HG03066 (cell line): ENCODE results near the gene SEMA7A.

Experiments used
- ATAC-seq: cut with Tn5 transposase; IDR thresholded peaks from one replicate; pipeline ENCODE4 v1.9.1; 2021; ENCODE audit warnings: low read depth; ENCODE audit not compliant: unreplicated experiment

Gene SEMA7A

DNA sequence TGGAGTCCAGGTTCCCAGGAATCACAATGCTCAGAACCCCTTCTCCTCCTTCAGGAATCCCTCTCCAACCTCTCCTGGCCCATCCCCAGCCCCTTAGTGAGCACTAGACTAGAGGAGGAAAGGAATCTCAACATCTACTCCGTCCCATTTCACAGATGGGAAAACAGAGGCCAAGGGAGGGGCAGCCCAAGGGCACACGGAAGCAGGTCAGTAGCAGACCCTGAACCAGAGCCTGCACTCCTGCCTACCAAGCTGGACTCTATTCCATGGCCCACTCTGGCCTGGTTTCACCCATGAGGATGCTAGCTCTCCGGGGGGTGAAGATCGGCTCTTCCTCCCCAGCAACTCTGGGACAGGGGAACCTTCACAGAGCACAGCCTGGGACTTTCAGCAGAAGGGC is 14.3 kb downstream of the SEMA7A start:
- ATAC-seq: no peak

DNA sequence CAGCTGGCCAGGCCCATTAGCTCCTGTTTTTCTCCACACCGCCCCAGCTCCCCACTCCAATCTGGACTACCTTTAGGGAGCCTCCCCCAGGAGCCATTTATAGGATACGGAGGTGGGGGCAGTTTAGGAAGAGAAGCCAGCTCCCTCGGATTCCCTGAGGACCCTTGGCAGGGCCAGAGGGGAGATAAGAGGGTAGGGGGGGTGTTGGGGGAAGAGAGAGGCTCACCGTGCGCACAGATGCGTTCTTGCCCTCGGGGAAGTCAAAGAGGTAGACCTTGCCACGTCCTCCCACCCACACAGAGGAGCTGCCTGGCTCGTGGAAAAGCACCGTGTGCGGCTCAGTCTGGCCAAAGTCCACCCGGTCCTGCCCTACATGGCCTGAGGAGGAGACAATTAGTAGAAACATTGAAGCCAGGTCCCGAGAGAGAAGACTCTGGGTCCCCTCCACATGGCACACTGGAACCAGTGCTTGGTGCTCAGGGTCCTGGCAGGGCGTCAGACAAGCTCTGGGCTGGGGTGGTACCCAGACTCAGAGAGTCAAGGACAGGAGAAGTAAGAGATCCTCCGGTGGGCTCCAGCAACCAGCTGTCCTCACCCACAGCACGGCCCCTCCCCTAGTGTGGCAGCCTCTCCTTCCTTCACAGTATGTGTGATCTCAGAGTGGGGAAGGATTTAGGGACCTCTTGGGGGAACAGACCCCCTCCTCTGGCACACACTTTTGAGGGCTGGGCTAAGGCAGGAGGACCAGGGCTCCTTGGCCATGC is 15.0 kb downstream of the SEMA7A start:
- no peak for ATAC-seq

DNA sequence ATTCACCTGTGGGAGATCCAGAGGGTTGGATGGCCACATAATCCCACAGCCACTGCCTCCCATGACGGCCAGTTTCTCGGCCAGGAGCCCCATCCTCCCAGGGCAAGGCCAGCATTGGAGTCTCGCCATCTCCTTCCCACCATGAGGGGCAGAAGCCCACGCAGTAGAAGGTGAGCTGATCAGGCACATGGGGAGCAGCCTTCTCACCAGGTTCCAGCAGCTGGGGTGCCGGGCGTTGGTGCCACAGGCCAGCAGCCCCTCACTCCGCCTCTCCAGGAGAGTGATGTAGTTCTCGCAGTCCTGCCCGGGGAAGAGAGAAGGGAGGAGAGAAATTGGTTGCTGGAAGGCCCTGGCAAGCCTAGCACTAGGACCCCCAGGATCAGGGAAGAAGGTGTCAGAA is 16.1 kb downstream of the SEMA7A start:
- no peak for ATAC-seq

DNA sequence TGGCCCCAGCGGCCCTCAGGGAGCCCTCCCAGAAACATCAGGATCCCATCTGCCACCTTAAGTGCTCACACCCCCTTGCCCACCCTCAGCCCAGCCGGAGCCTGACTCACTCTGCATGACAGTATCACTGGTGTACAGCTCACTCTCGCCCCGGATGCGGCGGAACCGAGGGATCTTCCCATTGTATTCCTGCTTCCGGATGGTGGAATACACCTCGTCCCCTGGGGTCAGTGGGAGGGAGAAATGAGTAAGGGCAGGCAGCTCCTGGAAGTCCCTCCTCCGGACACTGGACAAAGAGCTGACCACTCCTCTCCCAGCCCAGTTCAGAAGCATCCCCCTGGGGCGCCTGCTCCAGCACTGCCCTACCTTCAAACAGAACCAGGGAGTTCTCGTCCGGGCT is 16.5 kb downstream of the SEMA7A start:
- no peak for ATAC-seq

DNA sequence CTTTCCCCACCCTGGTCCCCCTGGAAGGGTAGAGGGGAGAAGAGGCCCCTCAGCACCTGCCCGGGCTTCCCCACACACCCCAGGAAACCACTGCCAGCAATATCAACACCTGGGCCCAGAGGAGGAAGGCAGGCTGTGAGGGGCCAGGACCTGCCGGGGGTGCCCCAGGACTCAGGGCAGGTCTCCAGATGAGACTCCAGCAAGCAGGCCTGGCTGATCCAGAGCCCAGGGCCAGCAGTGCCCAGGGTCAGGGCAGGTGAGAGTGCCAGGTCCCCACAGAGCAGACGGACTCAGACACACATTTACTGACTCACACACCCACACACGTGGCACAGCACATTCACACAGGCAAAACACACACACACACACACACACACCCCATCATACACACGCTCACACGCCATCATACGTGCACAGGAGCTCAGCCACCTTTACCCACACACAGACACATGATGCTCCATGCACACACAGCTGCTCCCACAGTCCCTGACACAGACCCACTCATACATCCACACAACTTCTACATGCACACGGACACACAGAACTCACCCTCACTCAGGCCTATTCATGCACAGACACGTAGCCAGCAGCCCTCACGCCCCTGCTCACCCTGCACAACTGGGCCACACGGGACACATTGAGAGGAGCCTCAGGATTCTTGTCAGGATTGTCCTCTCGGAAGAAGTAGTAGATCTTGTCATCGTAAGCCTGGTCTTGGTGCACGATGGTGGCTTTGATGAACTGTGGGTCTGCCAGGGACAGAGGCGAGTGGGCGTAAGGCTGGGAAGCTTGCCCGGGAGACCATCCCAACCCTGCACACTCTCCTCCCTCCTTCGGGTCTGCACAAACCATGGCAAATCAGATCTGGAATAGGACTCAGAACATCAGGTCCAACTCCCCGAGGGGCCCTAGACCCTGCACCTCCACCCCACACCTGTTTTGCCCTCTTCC is 17.5 kb downstream of the SEMA7A start:
- ATAC-seq: no peak

DNA sequence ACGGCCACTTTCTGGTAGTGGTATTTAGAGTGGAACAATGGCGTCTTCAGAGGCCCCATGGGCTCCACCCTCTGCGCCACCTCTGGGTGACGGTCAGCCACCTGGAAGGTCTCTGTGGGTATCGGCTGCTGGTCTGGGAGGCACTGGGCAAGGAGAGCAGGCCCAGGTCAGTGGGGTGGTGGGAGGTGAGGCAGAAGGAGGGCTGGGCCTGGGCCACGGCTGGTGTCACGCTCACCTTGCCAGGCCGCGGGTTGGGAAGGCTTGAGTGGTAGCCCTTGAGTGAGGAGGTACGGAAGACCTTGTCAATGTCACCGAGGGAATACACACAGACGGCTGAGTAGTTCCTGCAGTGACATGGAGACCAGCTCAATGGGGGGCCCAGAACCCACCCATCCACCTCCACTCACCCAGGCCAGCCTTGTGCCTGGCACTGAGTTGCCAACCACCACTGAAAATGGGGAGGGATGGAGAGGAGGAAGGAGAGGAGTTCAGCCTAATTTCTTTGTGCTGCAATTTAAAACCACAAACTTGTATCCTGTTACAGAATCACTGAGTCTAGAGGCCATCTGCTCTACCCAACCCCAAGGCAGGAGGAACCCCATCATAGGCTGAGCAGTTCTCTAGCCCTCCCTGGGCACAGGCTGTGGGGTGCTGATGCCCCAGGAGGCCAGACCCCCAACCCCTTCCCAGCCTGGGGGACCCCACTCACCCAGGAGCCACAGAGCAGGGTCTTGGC is 19.0 kb downstream of the SEMA7A start:
- no peak for ATAC-seq

DNA sequence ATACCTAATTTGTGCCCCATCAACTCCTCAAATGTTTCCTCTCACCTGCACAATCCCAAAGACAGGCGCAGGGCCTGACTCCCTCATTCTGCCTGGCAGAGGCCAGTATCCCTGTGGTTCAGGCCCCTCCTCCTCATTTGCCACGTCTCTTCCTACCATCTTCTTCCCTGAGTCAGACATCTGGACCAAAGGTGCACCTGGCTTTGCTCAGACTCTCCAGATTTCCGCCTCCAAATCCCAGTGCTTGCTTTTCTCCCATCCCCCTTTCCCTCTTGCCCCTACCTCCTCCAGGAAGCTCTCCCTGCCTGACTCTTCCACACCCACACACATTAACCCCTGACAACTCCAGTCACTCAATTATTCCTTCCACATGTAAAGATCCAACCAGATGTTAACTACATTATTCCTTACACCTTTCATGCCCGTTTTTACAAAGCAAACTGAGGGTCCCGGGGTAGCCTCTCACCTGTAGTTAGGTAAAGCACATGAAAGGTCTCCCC is 19.6 kb downstream of the SEMA7A start:
- ATAC-seq: no peak

DNA sequence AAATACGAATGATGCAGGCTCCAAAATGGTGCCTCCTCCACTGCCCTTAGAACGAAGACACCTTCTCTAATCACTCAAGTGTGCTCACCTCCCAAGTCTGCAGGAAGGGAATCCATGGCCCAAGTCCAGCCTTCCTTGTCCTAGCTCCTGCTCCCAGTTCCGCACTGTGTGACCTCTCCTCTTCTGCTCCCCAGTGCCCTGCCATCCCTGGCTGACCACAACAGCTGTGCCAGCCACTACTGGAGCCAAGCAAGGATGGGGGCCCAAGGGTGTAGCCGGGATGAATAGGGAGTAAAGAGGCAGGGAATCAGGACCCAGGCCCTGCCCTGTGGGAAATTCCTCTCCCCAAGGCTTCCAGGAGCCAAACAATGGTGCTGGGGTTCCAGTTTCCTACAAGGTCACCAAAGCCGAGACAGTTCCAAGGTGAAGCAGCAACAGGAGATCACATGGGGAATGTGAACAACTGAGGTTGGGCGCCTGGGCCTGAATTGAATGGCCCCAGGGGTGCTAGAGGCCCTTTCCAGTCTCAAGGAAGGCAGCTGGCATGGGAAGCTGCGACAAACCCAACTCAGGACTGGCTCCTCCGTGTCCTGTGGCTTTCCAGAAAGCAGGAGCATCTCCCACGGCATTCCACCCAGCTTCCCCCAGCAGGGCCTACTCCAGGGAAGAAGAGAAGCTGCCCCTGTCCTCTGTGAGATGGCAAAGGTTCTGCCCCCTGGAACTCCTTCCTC is 20.2 kb downstream of the SEMA7A start:
- ATAC-seq: no peak

DNA sequence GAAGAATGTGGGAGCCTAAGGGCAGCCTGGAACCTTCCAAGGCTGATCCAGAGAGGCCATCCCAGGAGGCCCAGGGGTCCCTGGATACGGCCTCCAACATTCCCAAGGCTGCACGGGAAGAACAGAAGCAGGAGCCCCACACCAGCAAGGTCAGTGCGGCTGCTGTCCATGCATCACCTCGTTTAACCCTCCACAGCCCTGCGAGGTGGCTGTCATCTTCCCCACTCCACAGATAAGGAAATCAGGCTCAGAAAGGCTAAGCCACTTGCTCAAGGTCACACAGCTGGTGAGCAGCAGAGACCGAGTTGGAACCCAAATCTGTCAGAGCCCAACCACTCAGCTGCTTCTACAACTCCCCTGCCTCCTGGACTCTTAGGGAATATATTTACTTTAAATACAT is 21.6 kb downstream of the SEMA7A start:
- ATAC-seq: no peak

DNA sequence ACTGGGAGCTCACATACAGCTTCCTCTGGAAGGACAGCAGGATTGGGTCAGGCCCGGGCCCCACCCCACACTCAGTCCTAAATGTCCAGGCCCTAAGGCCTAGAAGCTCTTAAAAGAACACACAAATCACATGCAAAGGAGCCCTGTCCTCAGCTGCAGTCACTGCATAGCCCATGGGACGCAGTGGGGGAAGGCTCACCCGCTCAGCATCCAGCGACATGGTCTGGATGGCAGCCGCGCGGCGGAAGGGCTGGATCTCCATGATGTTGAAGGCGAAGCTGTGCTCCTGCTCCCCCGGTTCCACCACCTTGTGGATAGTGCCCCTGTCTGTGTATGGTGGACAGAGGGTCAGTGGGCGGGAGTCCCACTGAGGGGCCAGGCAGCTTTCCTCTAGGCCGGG is 22.1 kb downstream of the SEMA7A start:
- no peak for ATAC-seq

DNA sequence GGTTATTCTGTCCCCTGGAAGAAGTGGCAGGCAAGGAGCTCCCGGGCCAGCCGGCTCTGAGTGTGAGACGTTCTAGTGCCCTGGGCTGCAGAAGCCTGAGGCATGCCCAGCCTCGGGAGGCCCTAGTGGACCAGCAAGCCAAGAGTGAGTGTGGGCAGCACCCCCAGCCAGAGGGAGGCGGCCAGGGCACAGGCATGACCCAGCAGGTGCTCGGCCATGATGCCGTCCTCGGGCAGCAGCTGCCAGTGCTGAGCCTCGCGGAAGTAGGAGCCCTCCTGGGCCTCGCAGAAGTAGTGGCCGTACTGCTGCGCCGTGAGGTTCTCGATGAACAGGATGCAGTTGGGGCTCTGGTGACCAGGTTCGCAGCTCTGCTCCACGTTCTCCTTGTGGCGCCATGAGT is 23.3 kb downstream of the SEMA7A start:
- ATAC-seq: no peak

DNA sequence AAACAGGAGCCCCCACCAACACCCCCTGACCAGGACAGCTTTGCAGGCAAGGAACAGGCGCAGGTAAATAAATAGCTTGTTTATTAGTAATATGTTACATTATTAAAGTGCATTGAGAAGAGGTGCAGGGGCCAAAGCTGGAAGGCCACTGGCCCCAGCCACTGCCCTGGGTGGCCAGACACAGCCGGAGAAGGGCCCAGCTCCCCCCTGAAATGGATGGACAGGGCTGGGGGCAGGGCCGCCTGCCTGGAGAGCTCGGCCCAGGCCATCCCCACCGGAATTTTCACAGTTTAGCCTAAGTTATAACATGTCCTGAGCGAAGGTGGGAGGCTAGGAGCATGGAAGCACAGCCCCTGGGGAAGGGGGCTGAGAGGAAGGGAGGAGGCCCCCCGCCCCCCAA is 24.5 kb downstream of the SEMA7A start:
- ATAC-seq: no peak

DNA sequence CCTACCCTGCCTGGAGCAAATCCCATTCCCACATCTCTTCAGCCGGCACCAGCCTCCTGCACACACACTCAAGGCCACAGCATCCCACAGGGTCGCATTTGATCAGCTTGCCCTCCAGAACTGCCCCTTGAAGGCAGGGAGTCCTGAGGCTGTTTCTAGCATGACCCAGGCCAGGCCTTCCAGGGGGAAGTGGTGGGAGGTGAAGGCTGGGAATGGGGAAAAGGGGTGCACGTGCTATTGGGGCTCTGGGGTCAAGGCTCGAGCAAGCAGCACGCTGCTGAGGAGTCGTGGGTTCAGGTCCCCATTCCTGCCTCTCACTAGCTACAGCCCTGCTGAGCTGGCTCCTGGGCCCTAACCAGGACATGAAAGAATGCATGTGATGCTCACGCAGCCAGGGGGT is 24.9 kb downstream of the SEMA7A start:
- ATAC-seq: no peak

DNA sequence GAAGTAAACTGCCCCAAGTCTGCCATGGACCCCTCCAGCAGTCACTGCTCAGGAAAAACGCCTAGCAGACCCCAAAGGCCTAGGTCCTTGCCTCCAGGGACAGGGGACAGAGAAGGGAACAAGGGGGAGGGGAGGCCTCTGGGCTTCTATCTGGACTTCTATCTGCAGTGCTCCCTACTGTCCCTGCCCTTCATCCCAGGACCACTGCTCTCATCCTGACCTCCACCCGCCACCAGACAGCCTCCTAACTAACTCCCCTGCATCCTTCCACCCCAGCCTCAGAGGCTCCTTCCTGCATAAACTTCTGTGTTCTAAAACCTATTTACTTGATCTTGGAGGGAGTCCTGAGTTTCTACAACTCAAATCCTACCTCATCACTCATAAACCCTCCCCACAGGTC is 25.4 kb downstream of the SEMA7A start:
- no peak for ATAC-seq

DNA sequence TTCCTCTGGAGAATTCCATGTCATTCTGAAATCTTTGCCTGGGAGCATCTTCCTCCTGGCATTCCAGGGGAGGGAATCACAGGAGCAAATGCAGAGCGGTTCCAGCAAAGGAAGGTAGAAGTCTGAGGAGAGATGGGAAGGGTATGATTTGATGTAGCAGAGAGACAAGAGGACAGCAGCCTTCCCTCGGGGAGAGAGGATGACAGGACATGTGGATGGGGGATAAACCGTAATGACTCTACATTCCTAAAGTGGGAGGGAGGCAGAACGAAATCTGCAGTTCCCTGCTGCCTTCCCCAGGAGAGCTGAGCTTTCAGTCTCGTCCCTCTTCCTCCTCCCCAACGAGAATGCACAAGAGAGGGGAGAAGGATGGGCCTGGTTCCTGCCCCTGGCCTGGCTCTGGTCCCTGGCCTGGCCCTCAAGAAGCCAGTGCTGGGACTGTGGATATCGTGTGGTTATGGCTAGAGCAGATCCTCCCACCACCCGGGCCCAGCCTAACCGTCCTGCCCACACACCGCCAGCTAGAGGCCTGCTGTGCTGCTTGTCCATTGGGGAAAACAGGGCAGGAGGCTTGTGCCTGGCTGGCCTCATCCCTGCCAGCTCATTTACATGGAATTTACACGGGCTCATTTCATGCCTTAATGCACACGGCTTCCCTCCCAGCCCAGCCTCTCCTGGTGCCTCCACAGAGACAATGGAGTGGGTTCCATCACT is 26.6 kb downstream of the SEMA7A start:
- no peak for ATAC-seq

DNA sequence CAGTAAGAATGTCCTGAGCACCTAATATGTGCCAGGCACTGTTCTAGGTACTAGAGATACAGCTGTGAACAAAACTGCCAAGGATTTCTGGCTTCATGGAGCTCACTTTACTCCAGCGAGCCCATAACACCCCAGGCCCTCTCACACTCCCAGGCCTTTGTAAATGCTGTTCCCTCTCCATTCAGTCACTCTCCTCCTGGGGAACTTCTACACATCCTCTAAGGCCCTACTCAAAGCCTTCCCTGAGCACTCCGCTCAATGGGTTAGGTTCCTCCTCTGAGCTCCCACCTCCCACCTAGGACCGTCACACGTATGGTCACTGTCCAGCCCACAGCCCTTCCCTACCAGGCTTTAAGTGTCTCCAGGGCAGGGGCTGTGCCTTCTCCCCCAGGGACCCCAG is 27.2 kb downstream of the SEMA7A start:
- no peak for ATAC-seq

DNA sequence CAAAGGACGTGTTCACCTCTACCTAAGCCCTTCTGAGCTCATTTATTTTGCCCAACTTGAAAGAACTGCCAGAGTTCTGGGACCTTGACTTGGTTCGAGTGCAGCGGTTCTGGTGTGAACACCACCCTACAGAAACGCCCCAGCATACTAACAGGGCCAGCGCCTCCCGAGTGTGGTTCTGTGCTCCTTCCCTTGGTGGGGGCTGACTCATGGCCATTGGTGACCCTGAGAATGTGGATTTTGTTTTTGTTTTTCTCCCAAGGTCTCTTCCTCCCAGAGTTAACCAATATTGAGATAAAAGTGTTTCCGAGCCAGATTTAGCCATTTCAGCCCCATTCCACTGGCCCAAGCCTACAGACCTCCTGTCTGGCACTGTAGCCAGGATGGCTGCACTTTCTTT is 27.9 kb downstream of the SEMA7A start:
- no peak for ATAC-seq

DNA sequence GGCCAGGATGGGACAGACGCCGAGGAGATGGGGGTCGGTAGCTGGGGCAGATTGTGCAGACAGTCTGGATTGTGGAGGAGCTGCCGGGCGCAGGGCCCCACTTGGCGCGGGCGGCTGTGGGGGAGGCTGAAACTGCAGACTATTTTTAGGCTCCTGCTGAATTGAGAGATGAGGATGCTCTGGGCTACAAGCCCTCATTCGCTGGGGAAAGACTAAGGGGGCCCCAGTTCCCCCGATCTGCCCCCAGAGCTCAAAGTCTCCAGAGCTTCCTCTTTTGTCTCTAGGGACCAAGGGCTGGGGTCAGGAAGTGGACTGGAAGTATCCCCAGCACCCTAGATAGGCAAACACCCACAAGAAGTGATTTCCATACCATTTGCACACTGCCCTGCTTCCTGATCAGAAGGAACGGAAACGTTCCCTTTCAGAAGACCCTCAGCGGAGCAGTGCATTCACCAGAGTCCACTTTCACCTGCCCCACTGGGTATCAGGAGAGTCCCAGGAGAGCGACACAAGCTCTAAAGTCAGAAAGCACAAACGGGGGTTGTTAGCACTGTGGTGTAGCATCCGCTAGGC is 29.7 kb downstream of the SEMA7A start:
- ATAC-seq: peak; percentile 32

DNA sequence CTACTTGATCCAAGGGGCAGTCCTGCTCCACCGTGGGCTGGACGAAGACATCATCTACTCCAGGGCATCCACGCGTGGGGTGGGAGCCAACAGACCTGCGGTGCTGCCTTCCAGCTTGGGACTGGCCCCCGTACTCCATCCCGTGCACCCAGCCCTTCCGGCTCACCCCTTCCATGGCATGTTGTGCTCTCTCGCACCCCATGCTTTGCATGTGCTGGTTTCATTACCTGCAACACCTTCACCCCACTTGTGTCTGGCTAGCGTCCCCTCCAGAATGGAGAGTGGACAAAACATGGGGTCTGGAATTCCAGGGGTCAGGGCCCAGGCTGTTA is 30.2 kb downstream of the SEMA7A start:
- ATAC-seq: peak; percentile 29
